Osteoblast (primary cell): Measurements from ENCODE around the gene C20orf204. TPM values are rescaled to one million over a fixed set of nuclear protein-coding genes. Genes with fewer than 3 reads are reported as not detected.

Experiments
- DNase-seq: peaks from one replicate; pipeline ENCODE4 v3.0.0; 2011; ENCODE audit warnings: low spot score, mixed read lengths; ENCODE audit not compliant: insufficient read length; ENCODE audit errors: missing footprints
- H2AFZ ChIP-seq: 2 replicates; pipeline ENCODE4 v1.6.0; 2011; ENCODE audit warnings: mild to moderate bottlenecking, low read length
- H3K27ac ChIP-seq: 2 replicates; pipeline ENCODE4 v1.5.1; 2011; ENCODE audit warnings: mild to moderate bottlenecking, low read depth, low read length, moderate library complexity
- H3K27me3 ChIP-seq: 2 replicates; pipeline ENCODE4 v1.6.0; 2012; ENCODE audit warnings: mild to moderate bottlenecking, control low read depth, inconsistent platforms, low read length, moderate library complexity; ENCODE audit not compliant: insufficient read depth
- H3K36me3 ChIP-seq: 2 replicates; pipeline ENCODE4 v1.5.1; 2011; ENCODE audit warnings: mild to moderate bottlenecking, low read length, control low read depth, moderate library complexity; ENCODE audit not compliant: insufficient read depth
- H3K4me1 ChIP-seq: 2 replicates; pipeline ENCODE4 v1.5.1; 2011; ENCODE audit warnings: mild to moderate bottlenecking, low read length, control low read depth, moderate library complexity; ENCODE audit not compliant: insufficient read depth
- H3K4me2 ChIP-seq: 2 replicates; pipeline ENCODE4 v1.6.0; 2011; ENCODE audit warnings: mild to moderate bottlenecking, low read length; ENCODE audit not compliant: insufficient read depth
- H3K4me3 ChIP-seq: fragments of 200-600 bp; sonication (generic); 3 replicates; pipeline ENCODE4 v1.5.1; 2012; ENCODE audit warnings: mild to moderate bottlenecking, low read length, inconsistent platforms; ENCODE audit not compliant: insufficient read depth
- H3K79me2 ChIP-seq: 2 replicates; pipeline ENCODE4 v1.6.0; 2012; ENCODE audit warnings: mild to moderate bottlenecking, low read length, control low read depth, inconsistent platforms; ENCODE audit not compliant: insufficient read depth
- H3K9me3 ChIP-seq: 2 replicates; pipeline ENCODE4 v1.5.1; 2011; ENCODE audit warnings: low read depth, low read length, control low read depth
- H4K20me1 ChIP-seq: 2 replicates; pipeline ENCODE4 v1.6.0; 2012; ENCODE audit warnings: mild to moderate bottlenecking, low read length, control low read depth; ENCODE audit not compliant: insufficient read depth
- CTCF ChIP-seq: IDR thresholded peaks from 2 replicates; pipeline ENCODE4 v1.5.1; 2011; ENCODE audit warnings: mild to moderate bottlenecking, low read depth, low read length, moderate library complexity; ENCODE audit errors: extremely low read depth
- total RNA-seq: library from RNA; depleted of rRNA; stranded (reverse); fragments of >200 nt; gene quantifications from 2 replicates; pipeline ENCODE4 v1.2.3, GENCODE V29; 2012

Gene C20orf204
- total RNA-seq, 1 donor, result 1.1 TPM

GRCh38 chr20:64053841-64054661, 18.1 kb downstream of the C20orf204 start:
- no peak overlapping the region for H3K4me3 ChIP-seq
- peak overlapping the region; percentile 29 for H2AFZ ChIP-seq
- no peaks in the 10 kb centered on the region for H3K9me3 ChIP-seq
- H3K27me3 ChIP-seq, result peaks cover 9% of the 10 kb centered on the region
- H3K4me1 ChIP-seq, result peaks cover 27% of the 10 kb centered on the region
- peaks cover 3% of the 10 kb centered on the region for H4K20me1 ChIP-seq
- H3K4me2 ChIP-seq, result no peak overlapping the region
- DNase-seq, result peak; percentile 96
- TF ChIP-seq CTCF, result peak; percentile 46
- no peak overlapping the region for H3K27ac ChIP-seq
- H3K79me2 ChIP-seq, result no peaks in the 10 kb centered on the region
- H3K36me3 ChIP-seq, result no peaks in the 10 kb centered on the region

GRCh38 chr20:64055396-64055892, 19.5 kb downstream of the C20orf204 start:
- peaks cover 3% of the 10 kb centered on the region for H3K27me3 ChIP-seq
- no peak overlapping the region for H3K4me2 ChIP-seq
- no peak overlapping the region for H3K4me3 ChIP-seq
- peaks cover 3% of the 10 kb centered on the region for H4K20me1 ChIP-seq
- no peaks in the 10 kb centered on the region for H3K9me3 ChIP-seq
- no peaks in the 10 kb centered on the region for H3K79me2 ChIP-seq
- no peak overlapping the region for H2AFZ ChIP-seq
- H3K36me3 ChIP-seq, result no peaks in the 10 kb centered on the region
- TF ChIP-seq CTCF, result no peak
- H3K27ac ChIP-seq, result no peak overlapping the region
- no peak for DNase-seq
- peaks cover 27% of the 10 kb centered on the region for H3K4me1 ChIP-seq

GRCh38 chr20:64055893-64056638, 20.1 kb downstream of the C20orf204 start:
- Histone ChIP-seq H3K4me3 (no peak overlapping the region), H3K36me3 (no peaks in the 10 kb centered on the region), H3K27ac (no peak overlapping the region), H3K4me2 (no peak overlapping the region), H3K27me3 (no peaks in the 10 kb centered on the region), H4K20me1 (peaks cover 3% of the 10 kb centered on the region), H3K79me2 (no peaks in the 10 kb centered on the region), H2AFZ (no peak overlapping the region), H3K4me1 (peaks cover 27% of the 10 kb centered on the region), H3K9me3 (no peaks in the 10 kb centered on the region)
- no peak for TF ChIP-seq CTCF
- DNase-seq, result no peak

- TF ChIP-seq CTCF, result no peak
- Histone ChIP-seq H3K36me3 (no peaks in the 10 kb centered on the region), H3K27me3 (no peaks in the 10 kb centered on the region)
Measured at GRCh38 chr20:64056639-64056888, 20.6 kb downstream of the C20orf204 start.

More at GRCh38 chr20:64056639-64056888, 20.6 kb downstream of the C20orf204 start:
- H3K4me2 ChIP-seq, result no peak overlapping the region
- H4K20me1 ChIP-seq, result peaks cover 3% of the 10 kb centered on the region
- H3K4me1 ChIP-seq, result peaks cover 27% of the 10 kb centered on the region
- no peak overlapping the region for H2AFZ ChIP-seq
- no peak for DNase-seq
- H3K79me2 ChIP-seq, result no peaks in the 10 kb centered on the region
- no peak overlapping the region for H3K27ac ChIP-seq
- H3K9me3 ChIP-seq, result no peaks in the 10 kb centered on the region
- H3K4me3 ChIP-seq, result no peak overlapping the region
